DOHH2 (cell line): ENCODE measurements around the gene SNRPE.

Experiments
- CTCF ChIP-seq: fragments of 200-600 bp; sonication (generic); IDR thresholded peaks from one replicate; pipeline ENCODE4 v1.5.1; 2014; ENCODE audit warnings: antibody characterized with exemption, mild to moderate bottlenecking, low read depth, low read length; ENCODE audit not compliant: poor library complexity, severe bottlenecking
- EZH2phosphoT487 ChIP-seq: fragments of 200-600 bp; sonication (generic); IDR thresholded peaks from 2 replicates; pipeline ENCODE4 v1.6.1; 2017; ENCODE audit warnings: borderline replicate concordance, mild to moderate bottlenecking, antibody characterized with exemption, low read length, moderate library complexity, mixed read lengths

DNA sequence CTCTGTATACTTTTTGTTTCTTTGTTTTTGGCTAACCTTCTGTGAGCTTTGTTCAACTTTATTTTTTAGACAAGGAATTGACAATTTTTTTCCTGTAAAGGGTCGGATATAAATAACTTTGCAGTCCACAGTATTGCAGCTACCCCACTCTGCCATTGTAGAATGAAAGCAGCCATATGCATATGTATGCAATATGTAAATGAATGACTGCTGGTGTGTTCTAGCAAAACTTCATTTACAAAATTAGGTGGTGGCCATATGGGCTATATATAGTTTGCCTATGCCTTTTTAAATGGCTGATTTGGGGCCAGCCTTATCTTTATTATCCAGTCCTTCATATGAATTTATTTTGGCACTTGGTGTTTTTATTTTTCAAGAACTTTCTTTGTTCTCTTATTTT is 18.0 kb upstream of the SNRPE start:
- TF ChIP-seq EZH2phosphoT487 (no peak), CTCF (no peak)
